Urinary bladder (tissue), 4 donors: ENCODE measurements around the gene RUVBL2. TPM values are rescaled to one million over a fixed set of nuclear protein-coding genes. Genes with fewer than 3 reads are reported as not detected.

Source experiments
- DNase-seq: peaks from one replicate; pipeline ENCODE4 v3.0.0-alpha.2; 2015; ENCODE audit errors: extremely low spot score
- H3K27ac ChIP-seq: one replicate; pipeline ENCODE4 v1.5.1; 2013; ENCODE audit warnings: low read depth, mild to moderate bottlenecking, moderate library complexity
- H3K36me3 ChIP-seq: one replicate; pipeline ENCODE4 v1.6.1; 2013; ENCODE audit warnings: mild to moderate bottlenecking, moderate library complexity; ENCODE audit not compliant: insufficient read depth
- H3K4me1 ChIP-seq: one replicate; pipeline ENCODE4 v1.6.1; 2013; ENCODE audit warnings: mild to moderate bottlenecking, moderate library complexity; ENCODE audit not compliant: insufficient read depth
- H3K4me3 ChIP-seq: one replicate; pipeline ENCODE4 v1.5.1; 2013; ENCODE audit warnings: low read depth, low read length
- WGBS: extraction: QIAGEN DNeasy Blood & Tissue Kit; methylation state at CpG from one replicate; pipeline ENCODE4 v1.1.7; 2013; 5-methylcytosine and 5-hydroxymethylcytosine counted together
- polyA plus RNA-seq: library from polyadenylated mRNA; stranded (reverse); fragments of 200-250 nt; gene quantifications from one replicate; pipeline ENCODE4 v1.2.3, GENCODE V29; 2013
- total RNA-seq: library from RNA; depleted of rRNA; stranded (reverse); fragments of >200 nt; gene quantifications from one replicate; pipeline ENCODE4 v1.2.3, GENCODE V29; 2014
- donor health status: healthy with polysubstance abuse.
- donor health status: healthy.

The RUVBL2 gene
- total and polyA plus RNA-seq, 2 donors = 61.3 to 83.4 TPM

DNA sequence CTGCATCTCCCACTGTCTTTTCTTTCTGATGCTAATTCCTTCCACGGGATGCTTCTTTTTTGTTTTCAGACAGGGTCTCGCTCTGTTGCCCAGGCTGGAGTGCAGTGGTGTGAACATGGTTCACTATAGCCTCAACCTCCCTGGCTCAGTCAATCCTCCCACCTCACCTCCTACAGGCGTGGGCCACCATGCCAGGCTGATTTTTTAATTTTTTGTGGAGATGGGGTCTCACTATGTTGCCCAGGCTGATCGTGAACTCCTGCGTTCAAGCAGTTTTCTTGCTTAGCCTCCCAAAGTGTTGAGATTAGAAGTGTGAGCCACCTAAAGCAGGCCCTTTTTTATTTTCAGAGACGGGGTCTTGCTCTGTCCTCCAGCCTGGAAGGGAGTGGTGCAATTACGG, 5.4 kb upstream of the RUVBL2 start:
- DNase-seq = no peak
- Histone ChIP-seq H3K27ac (no peak overlapping the region), H3K4me3 (no peak overlapping the region), H3K36me3 (no peaks in the 10 kb centered on the region), H3K4me1 (peaks cover 3% of the 10 kb centered on the region)
- 89% methylated on average over 7 of the region's 7 CpGs for WGBS

DNA sequence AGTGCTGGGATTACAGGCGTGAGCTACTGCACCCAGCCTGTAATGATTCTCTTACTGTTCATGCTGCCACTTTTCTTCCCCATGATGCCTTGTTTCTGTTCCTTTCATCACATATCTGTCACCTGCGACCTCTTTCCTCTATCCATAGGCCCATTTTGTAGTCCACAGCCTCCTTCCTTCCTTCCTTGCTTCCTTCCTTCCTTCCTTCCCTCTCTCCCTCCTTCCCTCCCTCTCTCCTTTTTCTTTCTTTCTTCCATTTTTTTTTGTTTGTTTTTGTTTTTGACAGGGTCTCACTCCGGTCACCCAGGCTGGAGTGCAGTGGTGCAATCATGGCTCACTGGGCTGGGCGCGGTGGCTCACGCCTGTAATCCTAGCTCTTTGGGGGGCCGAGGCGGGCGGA, 4.8 kb upstream of the RUVBL2 start:
- DNase-seq = no peak
- H3K4me3 ChIP-seq = no peak overlapping the region
- H3K36me3 ChIP-seq = no peaks in the 10 kb centered on the region
- no peak overlapping the region for H3K27ac ChIP-seq
- 93% methylated on average over 9 of the region's 9 CpGs for WGBS
- H3K4me1 ChIP-seq = peaks cover 3% of the 10 kb centered on the region

DNA sequence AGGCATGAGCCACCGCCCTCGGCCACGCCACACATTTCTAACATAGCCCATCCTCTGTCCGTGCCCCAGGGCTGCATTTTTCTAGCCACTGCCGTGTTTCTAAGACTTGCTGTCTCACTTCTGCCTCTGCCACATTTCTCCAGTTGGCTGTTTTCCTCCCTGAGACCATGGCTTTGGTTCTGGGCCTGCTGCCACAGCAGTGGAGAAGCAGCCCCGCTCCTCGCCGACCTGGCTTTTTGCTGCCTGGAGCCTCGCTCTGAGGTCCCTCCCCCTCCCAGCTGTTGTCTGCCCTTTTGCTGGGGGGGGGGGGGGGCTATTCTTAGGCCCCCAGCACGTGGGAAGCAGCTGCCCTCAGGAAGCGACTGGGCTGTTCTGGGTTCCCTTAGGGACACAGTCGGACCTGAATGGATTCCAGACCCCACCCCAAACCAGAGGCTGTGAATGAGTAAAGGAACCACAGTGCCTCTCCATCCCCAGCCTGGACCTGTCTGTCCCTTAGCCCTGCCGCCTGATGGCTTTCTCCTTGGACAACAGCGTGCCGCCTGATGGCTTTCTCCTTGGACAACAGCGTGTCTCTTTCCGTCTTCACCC, 3.9 kb upstream of the RUVBL2 start:
- Histone ChIP-seq H3K4me1 (peaks cover 3% of the 10 kb centered on the region), H3K4me3 (no peak overlapping the region), H3K27ac (no peak overlapping the region), H3K36me3 (no peaks in the 10 kb centered on the region)
- 76% methylated on average over 17 of the region's 17 CpGs for WGBS
- no peak for DNase-seq

DNA sequence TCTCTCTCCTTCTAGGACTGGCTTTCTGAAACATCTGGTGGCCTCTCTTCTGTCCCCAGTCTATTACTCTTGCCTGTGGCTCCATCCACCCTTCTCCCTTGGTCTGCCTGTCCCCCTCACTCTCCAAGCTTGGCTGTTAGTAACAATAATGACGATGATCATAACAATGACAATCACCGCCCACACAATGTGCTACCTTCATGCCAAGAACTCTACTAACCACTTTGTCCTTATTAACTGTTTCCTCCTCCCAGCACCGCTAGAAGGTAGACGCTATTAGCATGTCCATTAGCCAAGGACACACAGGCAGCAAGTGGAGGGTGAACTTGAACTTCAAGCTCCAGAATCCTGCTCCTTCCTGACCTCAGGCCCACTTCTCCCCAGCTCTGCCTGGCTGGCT, 3.3 kb upstream of the RUVBL2 start:
- H3K27ac ChIP-seq = no peak overlapping the region
- DNase-seq = no peak
- no peaks in the 10 kb centered on the region for H3K36me3 ChIP-seq
- no peak overlapping the region for H3K4me3 ChIP-seq
- WGBS = 77% methylated on average over 4 of the region's 4 CpGs
- H3K4me1 ChIP-seq = peaks cover 3% of the 10 kb centered on the region

DNA sequence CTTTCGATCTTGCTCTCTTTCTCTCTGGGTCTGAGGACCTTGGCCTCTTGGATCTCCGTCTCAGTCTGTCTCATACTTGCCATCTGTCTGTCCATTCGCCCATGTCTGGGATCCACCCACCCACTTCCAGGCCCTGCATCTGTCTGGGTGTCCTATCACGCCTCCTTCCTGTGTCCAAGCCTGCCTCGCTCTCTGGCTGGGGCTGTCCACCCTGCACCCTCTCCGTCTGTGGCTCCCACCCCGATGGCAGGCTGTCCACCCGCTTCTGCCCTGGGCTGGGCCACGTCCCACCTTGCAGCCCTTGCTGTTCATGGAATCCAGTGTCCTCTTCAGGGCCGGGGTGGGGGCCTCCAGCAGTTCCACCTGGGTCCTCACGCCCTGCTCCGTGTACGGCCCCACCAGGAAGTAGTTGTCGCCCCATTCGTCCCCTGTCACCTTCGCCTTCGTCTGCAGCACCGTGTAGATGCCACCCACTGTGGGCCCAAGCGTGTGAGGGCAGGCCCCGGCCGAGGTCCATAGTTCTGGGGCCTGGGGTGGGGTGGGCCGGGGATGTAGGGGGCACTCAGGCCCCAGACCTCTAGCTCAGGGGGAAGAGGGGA, 2.6 kb upstream of the RUVBL2 start:
- no peak overlapping the region for H3K4me3 ChIP-seq
- H3K27ac ChIP-seq = no peak overlapping the region
- H3K36me3 ChIP-seq = no peaks in the 10 kb centered on the region
- no peak for DNase-seq
- H3K4me1 ChIP-seq = peaks cover 3% of the 10 kb centered on the region
- 84% methylated on average over 22 of the region's 22 CpGs for WGBS

DNA sequence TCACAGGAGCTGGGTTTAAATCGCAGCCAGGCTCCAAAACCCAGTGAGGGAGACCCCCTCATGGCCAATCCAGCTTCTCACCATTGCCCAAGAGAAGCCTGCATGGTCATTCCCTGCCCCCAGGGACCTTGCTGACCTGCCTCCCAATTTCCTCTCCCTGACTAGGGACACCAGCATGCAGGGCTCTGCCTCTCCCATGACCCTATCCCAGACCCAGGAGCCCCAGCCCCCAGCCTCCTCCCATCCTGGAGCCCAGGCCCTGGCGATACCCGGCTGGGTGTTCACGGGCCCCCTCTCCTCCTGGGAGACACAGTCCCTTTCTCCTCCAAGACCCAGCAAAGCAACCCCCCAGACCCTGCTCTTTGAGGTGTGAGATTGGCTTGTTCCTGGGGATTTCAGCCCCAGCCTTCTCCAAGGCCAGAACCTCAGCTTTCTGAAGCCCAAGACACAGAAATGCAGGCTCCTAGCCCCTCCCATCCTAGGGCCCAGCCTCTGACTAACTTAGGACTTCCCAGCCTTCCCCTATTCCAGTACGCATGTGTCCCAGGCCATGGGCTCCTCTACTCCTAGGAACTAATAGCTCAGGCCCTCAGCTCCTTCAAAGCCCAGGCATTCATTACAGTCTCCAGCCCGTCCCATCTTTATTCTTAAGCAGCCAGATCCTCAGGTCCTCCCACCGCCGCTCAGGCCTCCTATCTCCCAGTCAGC, 1.7 kb upstream of the RUVBL2 start:
- WGBS = 13% methylated on average over 8 of the region's 8 CpGs
- Histone ChIP-seq H3K36me3 (no peaks in the 10 kb centered on the region), H3K27ac (peak overlapping the region; percentile 86), H3K4me3 (peak overlapping the region; percentile 58), H3K4me1 (peaks cover 3% of the 10 kb centered on the region)
- DNase-seq = no peak

DNA sequence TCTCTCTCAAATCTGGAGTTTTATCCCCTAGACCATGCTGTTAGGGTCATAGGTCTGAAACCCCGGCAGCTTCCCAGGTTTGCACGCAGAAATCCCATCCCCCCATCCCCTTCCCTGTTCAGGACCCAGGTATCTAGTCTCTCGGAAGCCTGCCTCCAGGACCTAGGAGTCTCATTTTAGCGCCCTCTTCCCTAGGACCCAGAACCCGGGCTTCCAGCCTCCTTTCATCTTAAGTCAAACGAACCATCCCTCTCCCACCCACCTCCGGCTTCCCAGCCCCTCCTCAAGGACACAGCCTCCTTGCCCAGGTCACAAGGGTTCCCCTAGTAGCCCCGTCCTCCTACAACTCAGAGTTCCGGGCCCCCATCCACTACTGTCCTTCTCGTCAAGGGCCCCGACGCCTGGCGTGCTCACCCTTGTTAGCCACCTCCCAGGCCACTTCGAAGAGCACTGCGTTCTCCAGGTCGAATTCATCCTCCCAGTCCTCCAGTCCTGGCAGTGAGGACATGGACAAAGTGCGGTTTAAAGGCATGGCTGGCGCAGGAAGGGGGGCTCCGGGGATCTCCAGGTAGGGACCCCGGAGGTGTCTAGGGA, 1.0 kb upstream of the RUVBL2 start:
- peak overlapping the region; percentile 86 for H3K27ac ChIP-seq
- DNase-seq = no peak
- H3K4me3 ChIP-seq = peak overlapping the region; percentile 58
- under 1% methylated on average over 20 of the region's 20 CpGs for WGBS
- H3K4me1 ChIP-seq = peaks cover 3% of the 10 kb centered on the region
- no peaks in the 10 kb centered on the region for H3K36me3 ChIP-seq

DNA sequence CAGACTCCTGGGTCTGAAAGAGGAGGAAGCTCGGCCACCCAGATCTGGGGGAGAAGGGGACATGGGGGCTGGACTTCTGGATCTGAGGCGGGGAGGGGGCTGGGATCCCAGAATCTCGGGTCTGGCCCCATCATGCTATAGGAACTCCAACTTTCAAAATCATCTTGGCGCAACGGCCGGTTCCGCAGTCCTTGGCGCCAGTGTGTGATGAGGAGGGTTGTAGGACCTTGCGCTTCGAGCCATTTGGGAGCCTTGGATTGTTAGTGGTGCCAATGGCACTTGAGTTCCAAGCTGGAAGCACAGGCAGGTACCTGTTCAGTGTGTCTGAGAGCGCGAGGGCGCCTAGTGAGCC, 324 bp downstream of the RUVBL2 start:
- H3K4me3 ChIP-seq = peak overlapping the region; percentile 49
- H3K4me1 ChIP-seq = peaks cover 3% of the 10 kb centered on the region
- H3K27ac ChIP-seq = peak overlapping the region; percentile 68
- no peak for DNase-seq
- WGBS = 1% methylated on average over 13 of the region's 13 CpGs
- no peaks in the 10 kb centered on the region for H3K36me3 ChIP-seq

DNA sequence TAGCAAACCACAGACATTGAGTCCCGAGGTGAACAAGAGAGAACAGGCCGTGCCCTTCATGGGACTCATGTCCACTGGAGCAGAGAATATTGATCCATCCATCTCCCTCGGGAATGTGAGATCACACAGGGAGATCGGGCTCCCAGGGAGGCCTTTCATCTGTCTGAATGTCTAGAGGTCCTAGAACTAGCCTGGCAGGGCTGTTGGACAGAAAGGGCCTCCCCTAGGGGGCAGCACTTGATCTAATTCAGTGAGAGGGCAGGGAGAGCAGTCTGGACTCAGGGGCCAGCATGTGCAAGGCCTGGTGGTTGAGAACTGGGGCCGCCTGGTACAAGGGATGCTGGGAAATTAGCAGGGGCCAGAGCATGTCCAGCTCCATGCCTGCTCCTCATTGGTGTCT, 4.3 kb downstream of the RUVBL2 start:
- Histone ChIP-seq H3K4me1 (no peaks in the 10 kb centered on the region), H3K4me3 (no peak overlapping the region), H3K36me3 (no peaks in the 10 kb centered on the region), H3K27ac (no peak overlapping the region)
- 79% methylated on average over 5 of the region's 5 CpGs for WGBS
- no peak for DNase-seq

DNA sequence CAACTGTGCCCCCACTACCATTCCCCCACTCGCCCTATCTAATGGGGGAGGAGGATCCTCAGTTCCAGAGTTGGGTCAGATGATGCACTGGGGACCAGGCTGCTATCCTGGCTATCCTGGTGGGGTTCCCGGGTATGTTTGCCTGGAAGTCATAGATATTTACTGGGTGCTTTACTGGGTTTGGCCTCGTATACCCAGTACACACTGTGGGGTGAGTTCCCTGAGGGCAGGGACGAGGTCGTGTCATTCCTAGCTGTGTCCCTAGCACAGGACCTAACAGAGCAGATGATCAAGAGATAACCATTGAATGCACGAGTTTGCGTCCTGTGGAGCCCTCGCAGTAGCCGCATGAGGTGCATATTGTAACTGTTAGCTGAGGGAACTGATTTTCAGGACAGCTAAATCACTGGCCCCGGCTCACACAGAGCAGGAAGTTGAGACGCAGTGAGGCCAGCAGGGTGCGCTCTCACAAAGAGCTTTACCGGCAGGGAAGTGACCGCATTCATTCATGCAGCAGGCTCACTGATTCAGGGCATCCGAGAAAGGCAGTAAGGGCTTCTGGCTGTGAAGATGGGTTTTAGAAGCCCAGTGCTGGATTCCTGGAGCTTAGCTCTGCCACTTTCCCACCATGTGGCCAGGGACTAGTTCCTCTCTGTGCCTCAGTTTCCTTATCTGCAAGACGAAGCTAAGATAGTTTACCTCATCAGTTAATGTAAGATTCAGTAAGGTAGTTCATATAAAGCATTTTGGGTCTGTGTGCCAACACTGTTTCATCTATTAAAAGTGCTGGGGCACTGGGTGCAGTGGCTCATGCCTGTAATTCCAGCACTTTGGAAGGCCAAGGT, 6.0 kb downstream of the RUVBL2 start:
- H3K4me1 ChIP-seq = no peaks in the 10 kb centered on the region
- H3K27ac ChIP-seq = no peak overlapping the region
- no peak overlapping the region for H3K4me3 ChIP-seq
- no peak for DNase-seq
- no peaks in the 10 kb centered on the region for H3K36me3 ChIP-seq
- WGBS = 58% methylated on average over 16 of the region's 16 CpGs

DNA sequence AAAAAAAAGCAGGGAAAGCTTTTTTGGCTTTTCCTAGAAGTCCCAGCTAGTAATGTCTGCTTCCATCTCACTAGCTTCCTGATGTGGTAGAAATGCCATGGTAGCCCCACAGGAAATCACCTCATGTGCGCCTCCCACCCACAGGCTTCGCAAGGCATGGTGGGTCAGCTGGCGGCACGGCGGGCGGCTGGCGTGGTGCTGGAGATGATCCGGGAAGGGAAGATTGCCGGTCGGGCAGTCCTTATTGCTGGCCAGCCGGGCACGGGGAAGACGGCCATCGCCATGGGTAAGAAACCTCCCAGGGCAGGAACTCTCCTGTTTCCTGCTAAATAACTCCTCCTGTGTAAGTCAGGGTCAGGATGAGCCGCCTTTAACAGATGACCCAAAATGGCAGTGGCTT, 10.4 kb downstream of the RUVBL2 start:
- DNase-seq = no peak
- Histone ChIP-seq H3K4me3 (no peak overlapping the region), H3K4me1 (no peaks in the 10 kb centered on the region), H3K27ac (no peak overlapping the region), H3K36me3 (peaks cover 2% of the 10 kb centered on the region)
- 98% methylated on average over 15 of the region's 15 CpGs for WGBS

DNA sequence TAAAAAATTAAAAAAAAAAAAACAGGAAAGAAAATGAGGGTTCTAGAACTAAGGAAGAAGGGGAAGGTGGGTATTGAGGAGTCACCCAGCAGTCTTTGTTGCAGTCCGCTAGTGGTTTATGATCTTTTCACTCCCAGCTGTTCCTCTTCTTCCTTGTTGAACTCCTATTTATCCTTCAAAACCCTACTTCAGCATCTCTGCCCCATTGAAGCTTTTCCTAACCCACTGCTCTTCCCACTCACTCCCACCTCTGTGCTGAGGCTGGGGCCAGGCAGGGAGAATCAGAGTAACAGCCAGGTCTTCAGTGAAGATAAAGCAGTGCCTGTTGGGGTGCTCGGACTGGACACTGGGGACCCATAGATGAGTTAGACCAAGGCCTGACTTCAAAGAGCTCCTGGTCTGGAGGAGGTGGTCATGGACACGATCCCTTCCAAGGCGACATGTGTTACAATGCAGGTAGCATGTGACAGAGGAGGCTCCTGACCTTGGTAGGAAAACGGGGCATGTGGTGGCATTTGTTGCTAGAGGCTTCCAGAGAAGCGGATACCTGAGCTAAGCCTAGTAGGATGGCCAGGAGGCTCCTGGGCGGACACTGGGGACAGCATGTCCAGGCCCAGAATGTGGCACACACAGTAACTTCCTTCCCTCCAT, 11.4 kb downstream of the RUVBL2 start:
- WGBS = 94% methylated on average over 7 of the region's 7 CpGs
- H3K36me3 ChIP-seq = peaks cover 2% of the 10 kb centered on the region
- H3K27ac ChIP-seq = no peak overlapping the region
- DNase-seq = no peak
- no peak overlapping the region for H3K4me3 ChIP-seq
- H3K4me1 ChIP-seq = no peaks in the 10 kb centered on the region

DNA sequence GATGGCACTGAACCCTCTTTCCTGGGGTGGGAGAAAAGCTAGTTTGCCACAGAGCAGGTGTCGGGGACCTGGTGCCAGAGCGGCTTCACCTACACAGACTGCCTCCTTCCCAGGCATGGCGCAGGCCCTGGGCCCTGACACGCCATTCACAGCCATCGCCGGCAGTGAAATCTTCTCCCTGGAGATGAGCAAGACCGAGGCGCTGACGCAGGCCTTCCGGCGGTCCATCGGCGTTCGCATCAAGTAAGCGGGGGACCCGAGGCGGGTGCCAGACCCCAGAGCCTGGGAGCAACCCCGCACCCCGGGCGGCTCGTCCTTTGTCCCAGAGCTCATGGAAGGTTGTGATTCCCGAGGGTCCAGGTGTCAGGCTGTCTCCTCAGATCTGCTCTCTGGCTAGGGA, 13.2 kb downstream of the RUVBL2 start:
- no peak overlapping the region for H3K4me3 ChIP-seq
- no peaks in the 10 kb centered on the region for H3K4me1 ChIP-seq
- H3K27ac ChIP-seq = no peak overlapping the region
- peaks cover 2% of the 10 kb centered on the region for H3K36me3 ChIP-seq
- WGBS = 97% methylated on average over 22 of the region's 22 CpGs
- DNase-seq = no peak
